ENCODE results near the gene HSBP1L1. TPM values are rescaled to one million over a fixed set of nuclear protein-coding genes. Genes with fewer than 3 reads are reported as not detected.
A peak's percentile ranks its signal among the peaks of the same experiment; 100 is the strongest.

HSBP1L1 gene
- polyA plus RNA-seq, 1 of the 3 experiments (the other 2 are of a cell fraction): 7.4 TPM

- Histone ChIP-seq H3F3A (replicated peaks; ENCODE audit: insufficient read depth) (no peaks in the 10 kb centered on the region), H2AFZ (ENCODE audit: low read depth) (no peak overlapping the region), H3K27me3 (ENCODE audit: insufficient read depth) (no peaks in the 10 kb centered on the region), H3K4me3 (ENCODE audit: low read depth in 2 of 2, low read length in 1 of 2) (peak overlapping the region; percentile 67 to 77), H3K36me3 (replicated peaks in 1 of 2; ENCODE audit: control insufficient read depth in 1 of 2, insufficient read depth in 2 of 2, low read length in 1 of 2) (peaks cover 0 to 3% of the 10 kb centered on the region in 2 experiments), H3K9me3 (no peaks in the 10 kb centered on the region), H3K27ac (ENCODE audit: low read depth in 2 of 2, low read length in 1 of 2) (no peak overlapping the region), H3K4me2 (peak overlapping the region; percentile 87), H3K4me1 (ENCODE audit: control insufficient read depth in 1 of 2, insufficient read depth in 2 of 2, low read depth in 1 of 2, low read length in 1 of 2) (peaks cover 4 to 9% of the 10 kb centered on the region in 2 experiments; a peak in 1 of 4 replicates), H4K20me1 (ENCODE audit: insufficient read depth) (peaks cover 19% of the 10 kb centered on the region; the same call in 1 of the 2 replicates), H3K9ac (no peak overlapping the region), H3K79me2 (ENCODE audit: insufficient read depth) (peaks cover 39% of the 10 kb centered on the region), H3K9me2 (no peaks in the 10 kb centered on the region)
- WGBS (ENCODE audit: low lambda C conversion rate): 84% methylated on average over 12 of the region's 12 CpGs
- DNase-seq: no peak
- ChIA-PET POLR2A (no interaction called here), CTCF (interaction anchor here (0.6 kb wide), 1 partner anchor 73 kb away, joined by 3 read pairs; no protein-coding TSS in a partner anchor)
- TF ChIP-seq, protein P1, sequence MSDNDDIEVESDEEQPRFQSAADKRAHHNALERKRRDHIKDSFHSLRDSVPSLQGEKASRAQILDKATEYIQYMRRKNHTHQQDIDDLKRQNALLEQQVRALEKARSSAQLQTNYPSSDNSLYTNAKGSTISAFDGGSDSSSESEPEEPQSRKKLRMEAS (IDR thresholded peaks at IDR 0.05; ENCODE audit: low read depth): no peak
- no peak for TF ChIP-seq MXI1 (IDR thresholded peaks at IDR 0.05; ENCODE audit: low read depth, low read length)
- no peak for TF ChIP-seq SIN3A (IDR thresholded peaks at IDR 0.05; ENCODE audit: borderline replicate concordance, low read depth, low read length)
- TF ChIP-seq JUND (IDR thresholded peaks at IDR 0.05): no peak
- no peak for TF ChIP-seq GATA2 (CRISPR knock-in tag; IDR thresholded peaks at IDR 0.05)
- no peak for TF ChIP-seq FOSL2 (IDR thresholded peaks at IDR 0.05; ENCODE audit: borderline replicate concordance, low read depth)
- no peak for TF ChIP-seq FOXM1 (IDR thresholded peaks at IDR 0.05; ENCODE audit: low read depth)
- TF ChIP-seq SMC3 (IDR thresholded peaks at IDR 0.05; ENCODE audit: low read depth, low read length): no peak
- no peak for TF ChIP-seq RFX5 (IDR thresholded peaks at IDR 0.05; ENCODE audit: low read length)
- TF ChIP-seq FOXJ3 (CRISPR knock-in tag; IDR thresholded peaks at IDR 0.05): no peak
- TF ChIP-seq TAF1 (IDR thresholded peaks at IDR 0.05; ENCODE audit: borderline replicate concordance, low read depth, low read length): no peak
- TF ChIP-seq POLR2AphosphoS5 (IDR thresholded peaks at IDR 0.05; ENCODE audit: low read depth, low read length): no peak
- TF ChIP-seq RAD21 (IDR thresholded peaks at IDR 0.05; ENCODE audit: low read length): no peak
- no peak for TF ChIP-seq NRF1 (IDR thresholded peaks at IDR 0.05; ENCODE audit: low read depth, low read length)
Measured at GRCh38 chr18:79949697-79950487, 14.6 kb upstream of the HSBP1L1 start.

DNA sequence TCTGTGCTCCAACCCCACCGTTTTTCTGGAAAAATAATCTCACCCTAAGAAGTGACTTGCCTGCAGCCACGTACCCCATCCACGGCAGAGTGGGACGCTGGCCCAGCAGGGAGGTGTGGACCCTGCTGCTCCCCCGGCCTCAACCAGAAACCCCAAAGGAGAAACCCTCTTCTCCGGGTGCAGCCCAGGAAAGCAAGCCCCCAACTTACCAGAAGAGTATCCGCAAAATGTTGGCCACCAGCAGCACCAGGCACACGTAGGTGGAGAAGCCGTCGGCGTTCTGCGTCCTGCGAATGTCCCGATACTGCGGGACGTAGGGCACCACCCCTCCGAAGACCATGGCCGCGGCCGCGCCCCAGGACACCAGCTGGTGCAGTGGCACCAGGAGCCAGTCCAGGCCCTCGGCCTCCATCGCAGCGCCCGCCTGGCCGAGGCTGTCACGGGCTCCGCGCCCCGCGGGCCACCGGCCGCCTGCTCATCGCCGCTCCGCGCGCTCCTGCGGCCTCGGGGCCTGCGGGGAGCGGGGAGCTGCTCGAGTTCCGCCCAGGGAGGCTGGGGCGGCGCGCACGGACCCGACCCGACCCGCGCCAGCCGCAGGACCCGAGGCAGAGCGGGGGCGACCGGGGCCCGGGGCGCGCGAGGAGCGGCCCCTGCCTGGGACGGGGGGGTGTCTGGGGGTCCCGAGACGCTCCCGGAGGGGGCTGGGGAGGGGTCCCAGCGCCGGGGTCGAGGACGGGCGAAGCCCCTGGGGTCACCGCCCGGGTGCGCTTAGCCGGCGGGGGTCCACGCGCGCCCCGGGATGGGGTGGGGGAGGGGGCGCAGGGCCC lies 13.7 kb upstream of the HSBP1L1 start:
- CTCF ChIA-PET: interaction anchor here (0.6 kb wide), 1 partner anchor 72 kb away, joined by 3 read pairs; no protein-coding TSS in a partner anchor
- peak overlapping the region; percentile 87 for H3K4me2 ChIP-seq
- no peaks in the 10 kb centered on the region for H3F3A ChIP-seq (replicated peaks; ENCODE audit: insufficient read depth)
- peaks cover 4 to 5% of the 10 kb centered on the region in 2 experiments; a peak in 1 of 4 replicates for H3K4me1 ChIP-seq (ENCODE audit: control insufficient read depth in 1 of 2, insufficient read depth in 2 of 2, low read depth in 1 of 2, low read length in 1 of 2)
- peak overlapping the region; percentile 61 for H3K9ac ChIP-seq
- POLR2A ChIA-PET: no interaction called here
- peaks cover 13% of the 10 kb centered on the region; the same call in 1 of the 2 replicates for H4K20me1 ChIP-seq (ENCODE audit: insufficient read depth)
- no peaks in the 10 kb centered on the region for H3K9me2 ChIP-seq
- H3K27ac ChIP-seq (ENCODE audit: low read depth in 2 of 2, low read length in 1 of 2): no peak overlapping the region; a peak in 1 of 4 replicates
- peaks cover 34% of the 10 kb centered on the region for H3K79me2 ChIP-seq (ENCODE audit: insufficient read depth)
- H3K36me3 ChIP-seq (replicated peaks in 1 of 2; ENCODE audit: control insufficient read depth in 1 of 2, insufficient read depth in 2 of 2, low read length in 1 of 2): peaks cover 0 to 3% of the 10 kb centered on the region in 2 experiments
- 3% methylated on average over 26 of the region's 81 CpGs for WGBS (ENCODE audit: low lambda C conversion rate)
- peak overlapping the region; percentile 67 to 77 for H3K4me3 ChIP-seq (ENCODE audit: low read depth in 2 of 2, low read length in 1 of 2)
- no peaks in the 10 kb centered on the region for H3K9me3 ChIP-seq
- peak; percentile 84 for DNase-seq
- H3K27me3 ChIP-seq (ENCODE audit: insufficient read depth): no peaks in the 10 kb centered on the region
- H2AFZ ChIP-seq (ENCODE audit: low read depth): no peak overlapping the region
- TF ChIP-seq REST (IDR thresholded peaks at IDR 0.05; ENCODE audit: low read depth, low read length) (no peak), CTCF (IDR thresholded peaks at IDR 0.05) (no peak), EP300 (IDR thresholded peaks at IDR 0.05; ENCODE audit: borderline replicate concordance in 1 of 2, low read depth in 1 of 2, low read length in 1 of 2) (no peak), GATA2 (CRISPR knock-in tag; IDR thresholded peaks at IDR 0.05) (no peak), USF2 (IDR thresholded peaks at IDR 0.05; ENCODE audit: borderline replicate concordance, low read depth, low read length) (no peak)
